Vagina (tissue), 2 donors: ENCODE results near the gene ZFYVE1.

Source experiments
- CTCF ChIP-seq, 3 experiments: fragments of 450-650 bp in 2 of 3; fragments of 200-600 bp in 1 of 3; sonication (generic) in 1 of 3; IDR thresholded peaks; one replicate each; pipeline ENCODE4 v1.5.1; 2017 to 2019; ENCODE audit warnings: antibody characterized with exemption in 3 of 3, mild to moderate bottlenecking in 2 of 3, moderate library complexity in 2 of 3
- POLR2A ChIP-seq, 2 donors: fragments of 450-650 bp; IDR thresholded peaks; one replicate each; pipeline ENCODE4 v1.6.1; 2017; ENCODE audit warnings: antibody characterized with exemption in 2 of 2, mild to moderate bottlenecking in 2 of 2, moderate library complexity in 2 of 2
- POLR2AphosphoS5 ChIP-seq, 2 donors: sonication (generic); formaldehyde crosslinking; IDR thresholded peaks; one replicate each; pipeline ENCODE4 v1.9.0; 2017; ENCODE audit warnings: antibody characterized with exemption in 2 of 2, mild to moderate bottlenecking in 2 of 2, low read depth in 1 of 2; ENCODE audit not compliant: insufficient read depth in 1 of 2

DNA sequence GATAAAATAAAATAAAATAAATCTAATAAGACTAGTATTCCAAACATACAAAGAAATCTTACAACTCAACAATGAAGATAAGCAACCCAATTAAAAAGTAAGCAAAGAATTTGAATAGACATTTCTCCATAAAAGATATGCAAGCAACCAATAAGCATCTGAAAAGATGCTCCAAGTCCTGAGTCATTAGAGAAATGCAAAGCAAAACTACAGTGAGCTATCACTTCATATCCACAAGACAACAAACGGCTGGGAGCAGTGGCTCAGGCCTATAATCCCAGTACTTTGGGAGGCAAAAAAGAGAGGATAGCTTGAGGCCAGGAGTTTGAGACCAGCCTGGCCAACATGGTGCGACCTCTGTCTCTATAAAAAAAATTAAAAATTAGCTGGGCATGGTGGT lies 26.8 kb downstream of the ZFYVE1 start:
- TF ChIP-seq CTCF (IDR thresholded peaks at IDR 0.05) (no peak), POLR2A (IDR thresholded peaks at IDR 0.05) (no peak), POLR2AphosphoS5 (IDR thresholded peaks at IDR 0.05; ENCODE audit: insufficient read depth in 1 of 2, low read depth in 1 of 2) (no peak)
